Measurements from ENCODE around the gene ADGRG3. TPM values are rescaled to one million over a fixed set of nuclear protein-coding genes. Genes with fewer than 3 reads are reported as not detected.
A peak's percentile ranks its signal among the peaks of the same experiment; 100 is the strongest.

The ADGRG3 gene
- total and polyA plus RNA-seq, 2 experiments from 2014 or later: not detected

- no peaks in the 10 kb centered on the region for H3K27me3 ChIP-seq
- H3K27ac ChIP-seq: no peak overlapping the region
These were observed 36.9 kb upstream of the ADGRG3 start for GRCh38 chr16:57630931-57631845.

GRCh38 chr16:57632568-57632967 is 35.5 kb upstream of the ADGRG3 start:
- no peak overlapping the region for H3K4me3 ChIP-seq
- H4K20me1 ChIP-seq (ENCODE audit: insufficient read depth, poor library complexity, severe bottlenecking): no peaks in the 10 kb centered on the region
- H2AFZ ChIP-seq: no peak overlapping the region
- H3K9me2 ChIP-seq (replicated peaks; ENCODE audit: insufficient read depth): no peaks in the 10 kb centered on the region
- H3K36me3 ChIP-seq (replicated peaks; ENCODE audit: insufficient read depth, low read depth): no peaks in the 10 kb centered on the region
- no peak overlapping the region for H3K4me2 ChIP-seq
- H3K79me2 ChIP-seq: peaks cover 35% of the 10 kb centered on the region
- DNase-seq (ENCODE audit: low spot score): no peak
- H3K27me3 ChIP-seq: no peaks in the 10 kb centered on the region
- H3K27ac ChIP-seq: no peak overlapping the region
- no peaks in the 10 kb centered on the region for H3K9me3 ChIP-seq (ENCODE audit: low read depth)
- TF ChIP-seq CTCF (IDR thresholded peaks at IDR 0.05; ENCODE audit: poor library complexity) (no peak), EZH2phosphoT487 (IDR thresholded peaks at IDR 0.05; ENCODE audit: low read depth, severe bottlenecking, unreplicated experiment) (no peak), EZH2 (IDR thresholded peaks at IDR 0.05; ENCODE audit: borderline replicate concordance) (no peak)
- WGBS (ENCODE audit: low lambda C conversion rate, missing lambda C conversion rate): 87% methylated on average over 15 of the region's 15 CpGs
- peaks cover 44% of the 10 kb centered on the region for H3K4me1 ChIP-seq (ENCODE audit: insufficient read depth)

More at GRCh38 chr16:57630931-57631845, 36.9 kb upstream of the ADGRG3 start:
- TF ChIP-seq EZH2phosphoT487 (IDR thresholded peaks at IDR 0.05; ENCODE audit: low read depth, severe bottlenecking, unreplicated experiment) (no peak), CTCF (IDR thresholded peaks at IDR 0.05; ENCODE audit: poor library complexity) (no peak), EZH2 (IDR thresholded peaks at IDR 0.05; ENCODE audit: borderline replicate concordance) (no peak)
- Histone ChIP-seq H3K36me3 (replicated peaks; ENCODE audit: insufficient read depth, low read depth) (no peaks in the 10 kb centered on the region), H3K4me3 (no peak overlapping the region), H3K4me1 (ENCODE audit: insufficient read depth) (peaks cover 37% of the 10 kb centered on the region), H4K20me1 (ENCODE audit: insufficient read depth, poor library complexity, severe bottlenecking) (no peaks in the 10 kb centered on the region), H3K4me2 (no peak overlapping the region), H3K79me2 (peaks cover 28% of the 10 kb centered on the region), H2AFZ (no peak overlapping the region), H3K9me2 (replicated peaks; ENCODE audit: insufficient read depth) (no peaks in the 10 kb centered on the region), H3K9me3 (ENCODE audit: low read depth) (no peaks in the 10 kb centered on the region)
- no peak for DNase-seq (ENCODE audit: low spot score)
- WGBS (ENCODE audit: low lambda C conversion rate, missing lambda C conversion rate): 87% methylated on average over 20 of the region's 21 CpGs

- Histone ChIP-seq H3K4me3 (no peak overlapping the region), H3K27ac (no peak overlapping the region), H3K9me3 (ENCODE audit: low read depth) (no peaks in the 10 kb centered on the region), H3K4me1 (ENCODE audit: insufficient read depth) (peaks cover 36% of the 10 kb centered on the region), H2AFZ (no peak overlapping the region), H4K20me1 (ENCODE audit: insufficient read depth, poor library complexity, severe bottlenecking) (no peaks in the 10 kb centered on the region), H3K79me2 (peaks cover 42% of the 10 kb centered on the region), H3K27me3 (no peaks in the 10 kb centered on the region), H3K4me2 (no peak overlapping the region), H3K36me3 (replicated peaks; ENCODE audit: insufficient read depth, low read depth) (no peaks in the 10 kb centered on the region), H3K9me2 (replicated peaks; ENCODE audit: insufficient read depth) (no peaks in the 10 kb centered on the region)
- WGBS (ENCODE audit: low lambda C conversion rate, missing lambda C conversion rate): 92% methylated on average over 11 of the region's 11 CpGs
- TF ChIP-seq EZH2 (IDR thresholded peaks at IDR 0.05; ENCODE audit: borderline replicate concordance) (no peak), EZH2phosphoT487 (IDR thresholded peaks at IDR 0.05; ENCODE audit: low read depth, severe bottlenecking, unreplicated experiment) (no peak)
- no peak for DNase-seq (ENCODE audit: low spot score)
These were observed 34.6 kb upstream of the ADGRG3 start for GRCh38 chr16:57633383-57634064.

GRCh38 chr16:57634171-57634570 is 33.9 kb upstream of the ADGRG3 start:
- peak overlapping the region; percentile 92 for H3K27ac ChIP-seq
- H3K27me3 ChIP-seq: no peaks in the 10 kb centered on the region
- H2AFZ ChIP-seq: no peak overlapping the region
- no peaks in the 10 kb centered on the region for H3K9me3 ChIP-seq (ENCODE audit: low read depth)
- no peak overlapping the region for H3K4me2 ChIP-seq
- TF ChIP-seq CTCF (IDR thresholded peaks at IDR 0.05; ENCODE audit: poor library complexity) (no peak), EZH2phosphoT487 (IDR thresholded peaks at IDR 0.05; ENCODE audit: low read depth, severe bottlenecking, unreplicated experiment) (no peak), EZH2 (IDR thresholded peaks at IDR 0.05; ENCODE audit: borderline replicate concordance) (no peak)
- WGBS (ENCODE audit: low lambda C conversion rate, missing lambda C conversion rate): 91% methylated on average over 4 of the region's 4 CpGs
- DNase-seq (ENCODE audit: low spot score): no peak
- H3K9me2 ChIP-seq (replicated peaks; ENCODE audit: insufficient read depth): no peaks in the 10 kb centered on the region
- peaks cover 37% of the 10 kb centered on the region for H3K79me2 ChIP-seq
- no peaks in the 10 kb centered on the region for H4K20me1 ChIP-seq (ENCODE audit: insufficient read depth, poor library complexity, severe bottlenecking)
- H3K4me1 ChIP-seq (ENCODE audit: insufficient read depth): peaks cover 37% of the 10 kb centered on the region
- no peak overlapping the region for H3K4me3 ChIP-seq
- H3K36me3 ChIP-seq (replicated peaks; ENCODE audit: insufficient read depth, low read depth): no peaks in the 10 kb centered on the region
